Measurements from ENCODE around the gene KLHL26. TPM values are rescaled to one million over a fixed set of nuclear protein-coding genes. Genes with fewer than 3 reads are reported as not detected.

KLHL26 gene
- total and polyA plus RNA-seq, 9 of the 15 experiments (the other 6 are each of a cell fraction or from before 2014, with no cell fraction given): 0.13 to 13.3 (median 1.4) TPM

DNA sequence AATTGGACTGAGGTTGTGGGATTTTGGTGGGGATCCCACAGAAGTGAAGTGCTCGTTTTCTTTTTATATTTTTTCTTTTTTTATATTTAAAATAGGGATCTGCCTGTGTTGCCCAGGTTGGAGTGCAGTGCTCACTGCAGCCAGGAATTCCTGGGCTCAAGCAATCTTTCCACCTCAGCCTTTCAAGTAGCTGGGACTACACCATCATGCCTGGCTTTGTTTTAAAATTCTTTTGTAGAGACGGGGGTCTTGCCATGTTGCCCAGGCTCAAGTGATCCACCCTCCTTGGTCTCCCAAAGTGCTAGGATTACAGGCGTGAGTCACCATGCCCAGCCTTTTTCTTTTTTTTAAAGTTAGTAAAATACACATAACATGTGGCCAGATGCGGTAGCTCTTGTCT lies 67.2 kb downstream of the KLHL26 start:
- intact Hi-C loops (cut with micrococcal nuclease) (no loop called here), in situ Hi-C loops (cut with MboI) (no loop called here)
- DNase-seq (ENCODE audit: extremely low read depth in 1 of 4, low spot score in 3 of 4) (no peak), FAIRE-seq (no peak), ATAC-seq (no peak)
- H3K4me1 ChIP-seq (replicated peaks in 1 of 2; ENCODE audit: control insufficient read depth in 2 of 2, insufficient read depth in 2 of 2, low read length in 2 of 2): peaks cover 10 to 33% of the 10 kb centered on the region in 2 experiments; a peak in 4 of 5 replicates
- H3K9me1 ChIP-seq (ENCODE audit: control insufficient read depth, insufficient read depth, low read length): peaks cover 3% of the 10 kb centered on the region
- no peak overlapping the region for H2AFZ ChIP-seq (ENCODE audit: low read depth, low read length)
- no TSS peak for BruUV-seq (replicated peaks)
- ChIA-PET CTCF (ENCODE audit: low intra/inter-chr PET ratio) (no interaction called here), POLR2A (interaction anchor here (0.6 kb wide), 1 partner anchor 213 kb away, joined by 3 read pairs; no protein-coding TSS in a partner anchor)
- no peaks in the 10 kb centered on the region for H3K36me3 ChIP-seq (ENCODE audit: control insufficient read depth, insufficient read depth, low read length)
- H3K4me3 ChIP-seq: no peak overlapping the region
- H3K4me2 ChIP-seq (ENCODE audit: insufficient read depth, low read length): no peak overlapping the region
- H3K79me2 ChIP-seq (ENCODE audit: control insufficient read depth, insufficient read depth, low read length): 0 out of 3 replicates have a peak, but pooled peaks cover 6% of the 10 kb centered on the region
- WGBS (ENCODE audit: insufficient coverage, low coverage, missing lambda C conversion rate): 36% methylated on average over 4 of the region's 4 CpGs
- no peaks in the 10 kb centered on the region for H3K9me3 ChIP-seq (replicated peaks; ENCODE audit: control insufficient read depth, insufficient read depth, low read depth, low read length)
- H3K9ac ChIP-seq (ENCODE audit: insufficient read depth in 1 of 2, low read depth in 2 of 2, low read length in 2 of 2): no peak overlapping the region
- TF ChIP-seq ZNF408 (CRISPR knock-in tag; IDR thresholded peaks at IDR 0.05; ENCODE audit: low read depth) (no peak), ZNF121 (CRISPR knock-in tag; conservative IDR thresholded peaks at IDR 0.05) (peak; percentile 73)
- H3K27ac ChIP-seq (ENCODE audit: extremely low read depth, low read depth, low read length): no peak overlapping the region
- peaks cover 25% of the 10 kb centered on the region for H4K20me1 ChIP-seq (replicated peaks; ENCODE audit: control insufficient read depth, insufficient read depth, low read length)
- no peaks in the 10 kb centered on the region for H3K27me3 ChIP-seq (ENCODE audit: control insufficient read depth in 2 of 2, insufficient read depth in 2 of 2, low read length in 2 of 2)

DNA sequence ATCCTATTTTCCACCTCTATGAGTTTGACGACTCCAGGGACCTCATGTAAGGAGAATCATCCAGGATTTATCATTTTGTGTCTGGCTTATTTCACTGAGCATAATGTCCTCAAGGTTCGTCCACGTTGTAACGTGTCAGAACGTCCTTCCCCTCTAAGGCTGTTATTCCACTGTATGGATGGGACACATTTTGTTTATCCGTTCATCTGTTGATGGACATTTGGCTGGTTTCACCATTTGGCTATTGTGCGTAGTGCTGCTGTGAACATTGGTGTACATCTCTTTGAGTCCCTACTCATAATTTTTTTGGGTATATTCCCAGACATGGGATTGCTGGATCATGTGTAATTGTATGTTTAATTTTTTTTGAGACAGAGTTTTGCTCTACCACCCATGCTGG lies 68.1 kb downstream of the KLHL26 start:
- no peak for FAIRE-seq
- H3K9me3 ChIP-seq (replicated peaks; ENCODE audit: control insufficient read depth, insufficient read depth, low read depth, low read length): no peaks in the 10 kb centered on the region
- no peaks in the 10 kb centered on the region for H3K27me3 ChIP-seq (ENCODE audit: control insufficient read depth in 2 of 2, insufficient read depth in 2 of 2, low read length in 2 of 2)
- intact Hi-C loops (cut with micrococcal nuclease): no loop called here
- H3K9ac ChIP-seq (ENCODE audit: insufficient read depth in 1 of 2, low read depth in 2 of 2, low read length in 2 of 2): no peak overlapping the region
- H3K4me3 ChIP-seq: no peak overlapping the region
- 38% methylated on average over 7 of the region's 7 CpGs for WGBS (ENCODE audit: insufficient coverage, low coverage, missing lambda C conversion rate)
- peaks cover 25% of the 10 kb centered on the region for H4K20me1 ChIP-seq (replicated peaks; ENCODE audit: control insufficient read depth, insufficient read depth, low read length)
- no peaks in the 10 kb centered on the region for H3K9me1 ChIP-seq (ENCODE audit: control insufficient read depth, insufficient read depth, low read length)
- CTCF ChIA-PET (ENCODE audit: low intra/inter-chr PET ratio): no interaction called here
- H3K36me3 ChIP-seq (ENCODE audit: control insufficient read depth, insufficient read depth, low read length): no peaks in the 10 kb centered on the region
- H3K79me2 ChIP-seq (ENCODE audit: control insufficient read depth, insufficient read depth, low read length): 0 out of 3 replicates have a peak, but pooled peaks cover 6% of the 10 kb centered on the region
- no TSS peak for BruUV-seq (replicated peaks)
- peaks cover 8 to 33% of the 10 kb centered on the region in 2 experiments; a peak in 4 of 5 replicates for H3K4me1 ChIP-seq (replicated peaks in 1 of 2; ENCODE audit: control insufficient read depth in 2 of 2, insufficient read depth in 2 of 2, low read length in 2 of 2)
- H3K27ac ChIP-seq (ENCODE audit: extremely low read depth, low read depth, low read length): no peak overlapping the region
- no peak overlapping the region for H2AFZ ChIP-seq (ENCODE audit: low read depth, low read length)
- no peak for ATAC-seq
- POLR2A ChIA-PET: no interaction called here
- DNase-seq (ENCODE audit: extremely low read depth in 1 of 4, low spot score in 3 of 4): no peak
- in situ Hi-C loops (cut with MboI): no loop called here
- no peak overlapping the region for H3K4me2 ChIP-seq (ENCODE audit: insufficient read depth, low read length)
- no peak for TF ChIP-seq PTRF (tag; IDR thresholded peaks at IDR 0.05)
- TF ChIP-seq SUPT5H (IDR thresholded peaks at IDR 0.05): no peak
- no peak for TF ChIP-seq ZNF224 (CRISPR knock-in tag; IDR thresholded peaks at IDR 0.05)
- no peak for TF ChIP-seq ZNF12 (CRISPR knock-in tag; IDR thresholded peaks at IDR 0.05)
- TF ChIP-seq, protein P1, sequence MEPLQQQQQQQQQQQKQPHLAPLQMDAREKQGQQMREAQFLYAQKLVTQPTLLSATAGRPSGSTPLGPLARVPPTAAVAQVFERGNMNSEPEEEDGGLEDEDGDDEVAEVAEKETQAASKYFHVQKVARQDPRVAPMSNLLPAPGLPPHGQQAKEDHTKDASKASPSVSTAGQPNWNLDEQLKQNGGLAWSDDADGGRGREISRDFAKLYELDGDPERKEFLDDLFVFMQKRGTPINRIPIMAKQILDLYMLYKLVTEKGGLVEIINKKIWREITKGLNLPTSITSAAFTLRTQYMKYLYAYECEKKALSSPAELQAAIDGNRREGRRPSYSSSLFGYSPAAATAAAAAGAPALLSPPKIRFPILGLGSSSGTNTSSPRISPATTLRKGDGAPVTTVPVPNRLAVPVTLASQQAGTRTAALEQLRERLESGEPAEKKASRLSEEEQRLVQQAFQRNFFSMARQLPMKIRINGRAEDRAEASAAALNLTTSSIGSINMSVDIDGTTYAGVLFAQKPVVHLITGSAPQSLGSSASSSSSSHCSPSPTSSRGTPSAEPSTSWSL (CRISPR knock-in tag; IDR thresholded peaks at IDR 0.05; ENCODE audit: borderline replicate concordance): no peak
- TF ChIP-seq, protein P2, sequence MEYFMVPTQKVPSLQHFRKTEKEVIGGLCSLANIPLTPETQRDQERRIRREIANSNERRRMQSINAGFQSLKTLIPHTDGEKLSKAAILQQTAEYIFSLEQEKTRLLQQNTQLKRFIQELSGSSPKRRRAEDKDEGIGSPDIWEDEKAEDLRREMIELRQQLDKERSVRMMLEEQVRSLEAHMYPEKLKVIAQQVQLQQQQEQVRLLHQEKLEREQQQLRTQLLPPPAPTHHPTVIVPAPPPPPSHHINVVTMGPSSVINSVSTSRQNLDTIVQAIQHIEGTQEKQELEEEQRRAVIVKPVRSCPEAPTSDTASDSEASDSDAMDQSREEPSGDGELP (CRISPR knock-in tag; IDR thresholded peaks at IDR 0.05; ENCODE audit: borderline replicate concordance): no peak
- no peak for TF ChIP-seq GTF2F1 (IDR thresholded peaks at IDR 0.05; ENCODE audit: low read depth, low read length)
- TF ChIP-seq, protein P3, sequence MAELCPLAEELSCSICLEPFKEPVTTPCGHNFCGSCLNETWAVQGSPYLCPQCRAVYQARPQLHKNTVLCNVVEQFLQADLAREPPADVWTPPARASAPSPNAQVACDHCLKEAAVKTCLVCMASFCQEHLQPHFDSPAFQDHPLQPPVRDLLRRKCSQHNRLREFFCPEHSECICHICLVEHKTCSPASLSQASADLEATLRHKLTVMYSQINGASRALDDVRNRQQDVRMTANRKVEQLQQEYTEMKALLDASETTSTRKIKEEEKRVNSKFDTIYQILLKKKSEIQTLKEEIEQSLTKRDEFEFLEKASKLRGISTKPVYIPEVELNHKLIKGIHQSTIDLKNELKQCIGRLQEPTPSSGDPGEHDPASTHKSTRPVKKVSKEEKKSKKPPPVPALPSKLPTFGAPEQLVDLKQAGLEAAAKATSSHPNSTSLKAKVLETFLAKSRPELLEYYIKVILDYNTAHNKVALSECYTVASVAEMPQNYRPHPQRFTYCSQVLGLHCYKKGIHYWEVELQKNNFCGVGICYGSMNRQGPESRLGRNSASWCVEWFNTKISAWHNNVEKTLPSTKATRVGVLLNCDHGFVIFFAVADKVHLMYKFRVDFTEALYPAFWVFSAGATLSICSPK (IDR thresholded peaks at IDR 0.05; ENCODE audit: borderline replicate concordance): no peak
- TF ChIP-seq TSC22D4 (tag; IDR thresholded peaks at IDR 0.05): no peak
